ENCODE measurements around the gene NRG4.
"Not testable (repeated sequence)": the region's sequence is repeated elsewhere in the genome, so short reads cannot be mapped to it uniquely, and the experiment has no call there.

Gene NRG4, protein sequence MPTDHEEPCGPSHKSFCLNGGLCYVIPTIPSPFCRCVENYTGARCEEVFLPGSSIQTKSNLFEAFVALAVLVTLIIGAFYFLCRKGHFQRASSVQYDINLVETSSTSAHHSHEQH

DNA sequence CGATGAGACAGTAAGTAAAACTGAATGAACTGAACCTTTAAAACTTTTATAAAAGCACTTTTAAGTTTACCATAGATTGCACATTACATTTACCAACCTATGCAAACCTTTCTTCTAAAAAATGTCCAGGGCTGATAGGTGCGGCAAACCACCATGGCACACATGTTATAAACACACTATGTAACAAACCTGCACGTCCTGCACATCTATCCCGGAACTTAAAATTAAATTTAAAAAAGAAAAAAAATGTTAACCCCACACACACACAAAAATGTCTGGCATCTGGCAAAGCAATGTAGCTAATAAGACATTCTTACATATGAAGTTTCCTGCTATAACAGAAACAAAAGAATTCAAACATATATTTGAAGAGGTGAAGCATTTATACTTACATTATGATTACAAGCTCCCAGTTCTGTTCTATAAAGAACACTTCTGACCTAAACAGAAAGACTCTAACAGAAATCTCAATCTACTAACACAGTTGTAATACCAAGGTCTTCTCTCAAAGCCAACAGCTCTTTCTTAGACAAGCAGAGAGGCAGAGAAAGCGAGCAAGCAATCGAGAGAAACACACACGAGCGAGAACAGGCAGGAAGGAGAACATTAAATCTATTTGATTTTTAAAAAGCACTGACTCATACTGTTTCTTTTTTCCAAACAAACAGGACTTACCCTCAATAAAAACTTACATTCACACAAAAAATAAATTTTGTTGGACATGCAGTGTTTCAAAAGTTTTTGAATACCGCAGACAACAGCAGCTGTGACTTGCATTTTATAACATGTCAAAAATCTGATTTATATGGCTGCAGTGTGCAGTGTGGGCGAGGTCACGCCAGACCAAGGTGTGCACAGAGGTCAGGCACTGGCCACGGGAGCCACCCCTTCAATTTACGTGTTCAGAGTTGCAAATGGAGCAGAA, at the start of gene NRG4:
TSS of gene NRG4 (minus strand) at position 798 of the 925 bp plus-strand sequence. CDS start 1,194 bp downstream, outside the sequence.
- DNase-seq: no peak

DNA sequence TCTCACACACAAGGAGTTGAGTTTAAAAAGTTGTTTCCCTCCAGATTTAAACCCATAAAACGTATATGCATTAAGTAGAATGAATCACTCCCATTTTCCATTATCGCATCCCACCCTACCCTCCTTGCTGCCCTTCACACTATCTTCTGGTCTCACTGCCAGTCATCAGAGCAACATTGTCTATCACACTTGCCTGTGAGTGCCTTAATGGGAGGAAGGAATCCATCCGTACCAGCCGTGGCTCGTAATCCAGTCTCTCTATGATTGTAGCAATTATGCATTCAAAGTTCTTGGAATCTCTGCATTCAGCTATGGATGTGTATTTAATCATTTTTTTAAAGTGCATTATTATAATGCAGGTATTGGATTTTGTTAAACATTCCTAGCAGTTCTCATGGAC, 49.5 kb upstream of the NRG4 start:
- DNase-seq: no peak

DNA sequence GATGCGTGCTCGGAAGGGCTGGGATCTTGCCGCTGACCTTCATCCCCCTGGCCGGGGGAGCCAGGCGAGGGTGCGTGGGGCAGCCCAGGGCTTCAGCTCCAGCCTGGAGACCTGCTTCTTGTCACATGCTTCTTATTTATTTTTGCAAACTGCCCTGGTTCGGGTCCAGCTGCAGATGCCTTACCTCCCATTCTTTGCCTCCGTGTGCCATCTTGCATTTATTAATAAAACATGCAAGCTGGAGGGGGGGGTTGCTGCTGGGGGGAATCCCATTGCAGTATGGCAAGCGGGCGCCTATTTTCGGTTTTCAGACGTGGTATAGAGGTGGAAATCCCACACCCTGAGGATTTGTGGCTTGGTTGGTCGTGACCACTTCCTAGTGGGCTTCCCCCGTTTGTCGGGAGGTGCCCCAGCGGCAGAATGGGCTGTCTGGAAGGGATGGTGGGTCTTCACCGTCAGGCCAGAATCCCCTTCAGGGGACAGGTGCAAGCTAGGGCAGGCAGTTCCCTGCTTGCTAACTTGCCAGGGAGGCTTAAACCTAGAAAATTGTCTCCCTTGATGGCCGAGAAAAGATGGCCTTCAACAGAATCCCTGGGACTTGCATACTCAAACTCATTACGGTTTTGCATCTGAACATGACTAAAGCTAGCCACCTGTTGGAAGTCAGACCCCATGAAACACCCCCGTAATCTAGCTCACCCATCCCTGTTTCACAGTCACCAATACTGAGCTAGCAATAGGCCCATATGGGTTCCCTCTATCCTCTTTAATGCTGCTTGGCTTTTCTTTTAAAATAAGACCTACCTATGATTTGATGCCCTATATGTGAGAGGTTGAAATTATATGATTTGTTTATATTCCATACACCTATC, 48.1 kb upstream of the NRG4 start:
- DNase-seq: peak; percentile 2

DNA sequence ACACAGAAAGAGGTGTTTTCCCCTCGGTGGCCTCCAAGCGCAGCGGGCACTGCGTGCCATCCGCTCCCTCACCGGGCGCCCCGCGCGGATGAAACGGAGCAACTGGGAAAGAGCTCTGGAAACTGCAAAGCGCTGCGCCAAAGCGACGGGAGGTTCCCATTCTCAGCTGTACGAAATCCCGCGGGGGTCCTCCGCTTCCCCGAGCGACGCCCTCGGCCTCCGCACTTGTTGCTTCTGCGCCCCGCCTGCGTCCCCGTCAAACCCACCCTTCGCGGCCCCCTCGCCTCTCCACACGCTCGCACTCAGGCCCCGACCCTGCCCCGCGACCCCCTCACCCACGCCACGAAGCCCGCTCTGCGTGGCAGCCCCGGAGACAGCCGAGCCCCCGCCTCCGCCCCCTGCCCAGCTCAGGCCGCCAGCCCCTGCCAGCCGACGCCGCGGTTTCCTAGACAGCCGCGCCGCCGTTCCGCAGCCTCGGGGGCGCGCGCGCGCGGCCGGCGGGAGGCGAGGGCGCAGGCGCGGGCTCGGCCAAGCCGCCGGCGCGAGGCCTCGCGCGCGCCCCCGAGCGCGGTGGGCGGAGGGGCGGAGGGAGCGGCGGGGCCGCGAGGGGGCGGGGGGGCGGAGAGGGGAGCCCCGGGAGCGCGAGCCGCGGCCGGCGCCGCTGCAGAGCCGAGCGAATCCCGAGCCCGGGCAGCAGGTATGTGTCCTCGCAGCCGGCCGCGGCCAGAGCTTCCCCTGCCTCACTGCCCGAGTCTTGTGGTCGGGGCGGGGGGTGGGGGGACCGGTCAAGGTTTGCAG, 47.3 kb upstream of the NRG4 start, which contains the start of gene TMEM266:
TSS of gene TMEM266 (plus strand) at position 666 of the 798 bp plus-strand sequence. CDS start 74,279 bp downstream, outside the sequence.
- no peak for DNase-seq

DNA sequence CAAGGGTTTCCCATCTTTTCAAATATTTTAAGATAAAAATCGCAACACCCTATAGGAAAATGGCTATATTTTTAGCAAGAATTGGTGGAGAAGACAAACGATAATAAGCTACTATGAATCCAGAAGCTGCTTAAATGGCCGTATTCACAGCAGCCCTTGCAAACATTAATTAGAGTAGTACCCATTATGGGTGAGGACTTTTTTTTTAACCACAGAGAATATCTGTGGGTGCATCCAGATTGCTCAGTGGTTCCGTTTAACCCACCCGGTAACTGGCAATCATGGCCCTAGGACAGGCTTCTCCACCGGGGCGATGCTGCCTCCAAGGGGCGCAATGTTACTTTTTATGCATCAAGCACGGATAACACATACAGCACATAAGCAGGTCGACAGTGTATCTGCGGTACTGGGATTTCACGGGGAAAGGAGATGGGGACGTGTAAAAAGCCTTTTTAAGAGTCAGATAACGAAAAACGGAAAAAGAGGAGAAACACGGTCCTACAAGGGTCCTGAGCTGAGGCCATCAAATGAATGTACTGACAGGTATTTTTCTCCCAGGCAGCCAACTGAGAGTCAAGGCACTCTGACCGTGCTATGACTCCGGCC, 46.6 kb upstream of the NRG4 start:
- peak; percentile 47 for DNase-seq

DNA sequence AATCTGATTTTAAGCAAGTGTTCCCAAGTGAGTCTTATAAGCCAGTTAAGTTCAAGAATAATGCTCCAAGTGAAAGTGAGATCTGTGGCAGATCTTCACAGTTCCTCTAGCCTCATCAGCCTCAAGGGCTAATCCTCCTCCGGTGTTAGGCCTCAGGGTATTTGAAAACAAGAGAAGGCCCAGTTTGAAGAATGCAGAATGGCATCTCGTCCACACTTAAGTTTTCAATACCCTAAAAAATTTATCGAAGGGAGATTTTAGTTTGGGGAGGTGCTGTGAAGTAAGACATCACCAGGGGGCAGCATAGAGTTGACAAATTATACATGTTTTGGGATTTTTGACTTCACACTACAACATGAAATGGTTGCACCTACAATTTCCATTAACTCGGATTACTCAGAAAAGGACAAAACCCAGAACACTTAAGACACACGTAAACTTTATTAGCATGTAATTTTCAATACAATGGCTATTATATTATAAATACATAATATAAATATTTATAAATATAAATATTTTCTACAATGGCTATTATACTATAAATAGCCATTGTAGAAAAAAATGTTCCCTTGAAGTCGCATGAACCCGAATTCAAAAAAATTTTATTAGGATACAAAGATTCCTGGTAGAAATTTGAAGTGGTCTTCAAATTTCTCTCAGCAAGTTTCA, 45.2 kb upstream of the NRG4 start:
- DNase-seq: peak; percentile 48

DNA sequence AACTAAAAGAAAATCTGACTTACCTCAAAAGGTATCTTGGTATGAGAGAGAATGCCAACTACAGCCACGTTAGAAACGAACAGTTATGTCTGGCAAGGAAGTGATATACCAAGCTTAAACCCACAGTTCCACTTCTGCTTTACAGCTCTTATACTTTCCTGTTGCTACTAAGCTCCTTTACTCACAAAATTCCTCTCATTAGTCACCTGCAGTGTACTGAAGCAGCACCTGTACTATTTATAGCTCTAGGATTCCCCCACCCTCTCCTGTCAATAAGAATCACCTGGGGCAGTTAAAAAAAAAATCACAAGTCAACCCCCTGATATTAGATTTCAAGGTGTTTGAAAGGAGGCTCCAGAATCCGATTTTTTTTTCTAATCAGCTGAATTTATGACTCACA, 44.7 kb upstream of the NRG4 start:
- peak; percentile 86 for DNase-seq

DNA sequence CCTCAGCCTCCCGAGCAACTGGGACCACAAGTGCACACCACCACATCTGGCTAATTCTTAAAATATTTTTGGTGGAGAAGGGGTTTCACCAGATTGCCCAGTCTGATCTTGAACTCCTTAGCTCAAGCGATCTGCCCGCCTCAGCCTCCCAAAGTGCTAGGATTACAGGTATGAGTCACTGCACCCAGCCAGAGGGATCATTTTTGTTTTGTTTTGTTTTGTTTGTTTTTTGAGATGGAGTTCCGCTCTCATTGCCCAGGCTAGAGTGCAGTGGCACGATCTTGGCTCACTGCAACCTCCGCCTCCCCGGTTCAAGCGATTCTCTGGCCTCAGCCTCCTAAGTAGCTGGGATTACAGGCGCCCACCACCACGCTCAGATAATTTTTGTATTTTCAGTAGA, 42.0 kb upstream of the NRG4 start:
- not testable (repeated sequence) for DNase-seq

DNA sequence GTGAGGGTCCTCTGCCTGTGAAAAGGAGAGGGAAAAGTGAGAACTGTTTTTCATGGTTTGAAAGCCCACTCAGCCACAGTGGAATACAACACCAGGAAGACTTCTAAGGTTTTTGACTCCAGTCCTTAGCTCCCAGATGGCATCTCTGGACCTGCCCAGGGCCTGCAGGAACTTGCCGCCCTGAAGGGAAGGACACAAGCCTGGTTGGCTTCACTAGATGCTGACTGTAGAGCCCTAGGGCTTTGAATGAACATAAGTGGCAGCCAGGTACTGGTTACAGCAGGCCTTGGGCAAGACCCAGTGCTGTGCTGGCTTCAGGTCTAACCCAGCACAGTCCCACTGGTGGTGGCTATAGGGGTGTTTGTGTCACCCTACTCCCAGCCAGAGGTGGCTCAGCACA, 26.3 kb upstream of the NRG4 start:
- DNase-seq: no peak

DNA sequence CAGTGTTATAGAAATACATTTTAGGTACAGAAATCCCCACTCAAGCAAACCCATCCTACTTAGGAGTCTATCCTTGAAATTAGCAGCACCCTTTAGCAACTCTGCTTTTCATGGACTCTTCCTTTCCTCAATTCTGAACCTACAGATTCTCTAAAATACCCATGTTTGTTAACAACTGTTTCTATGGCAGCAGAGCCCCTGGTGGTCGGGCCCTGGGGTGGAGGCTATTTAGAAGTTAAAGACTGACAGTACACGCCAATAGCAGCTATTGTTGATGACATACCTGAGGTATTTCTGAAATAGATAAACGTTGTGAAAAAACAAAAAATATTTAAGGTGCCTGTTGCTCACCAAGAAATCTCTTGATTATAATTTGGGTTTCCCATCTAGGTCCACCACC, 23.4 kb upstream of the NRG4 start:
- DNase-seq: no peak

DNA sequence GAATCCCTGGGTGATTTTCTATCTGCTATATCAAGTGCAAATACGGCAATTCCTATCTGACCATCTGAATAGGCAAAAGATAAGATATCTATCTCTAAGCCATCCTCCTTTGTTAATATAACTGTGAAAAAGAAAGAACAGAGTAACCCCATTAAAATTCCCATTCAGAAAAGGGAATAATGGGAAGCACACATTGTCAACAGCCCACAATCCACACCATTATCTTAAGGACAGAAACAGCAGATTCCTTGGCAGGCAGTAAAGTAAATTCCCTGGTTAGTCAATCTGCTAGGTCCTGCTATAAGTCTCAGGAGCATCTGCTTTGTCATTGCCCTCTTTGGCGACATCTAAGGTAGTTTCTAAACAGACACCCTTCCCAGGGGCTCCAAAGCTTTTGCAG, 21.9 kb upstream of the NRG4 start:
- no peak for DNase-seq

DNA sequence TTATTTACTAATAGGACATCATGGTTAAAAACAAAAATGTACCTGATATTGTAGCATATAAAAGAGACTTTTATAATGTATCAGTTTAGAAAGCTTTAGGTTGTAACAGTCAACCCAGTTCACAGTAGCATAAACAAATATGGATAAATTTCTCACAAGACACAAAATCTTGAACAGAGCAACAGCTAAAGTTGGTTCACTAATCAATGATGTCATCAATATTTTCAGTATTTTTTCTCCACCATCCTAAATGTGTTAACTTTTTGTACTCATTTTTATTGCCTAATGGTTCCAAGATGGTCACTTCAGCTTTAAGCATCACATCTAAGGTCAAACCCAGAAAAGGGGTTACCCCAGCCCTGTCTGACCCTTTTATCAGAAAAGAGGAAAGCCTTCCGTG, 21.2 kb upstream of the NRG4 start:
- no peak for DNase-seq

DNA sequence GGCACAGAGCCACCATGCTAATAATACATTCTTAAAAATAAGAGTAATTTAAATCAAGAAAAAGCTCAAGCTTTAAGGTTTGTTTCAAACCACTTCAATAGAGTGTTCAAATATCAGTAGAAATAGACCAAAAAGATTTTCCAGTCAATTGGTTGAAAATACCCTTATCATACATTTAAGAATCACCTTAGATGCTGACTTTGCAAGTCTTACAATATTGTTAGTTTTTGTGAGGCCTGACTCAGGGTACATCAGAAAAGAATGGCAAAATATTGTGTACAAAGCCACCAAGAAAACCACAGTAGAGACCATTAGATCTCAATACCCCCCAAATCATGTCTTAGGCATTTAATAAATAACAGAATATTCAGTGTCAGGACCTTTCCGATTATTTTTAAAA, 19.8 kb upstream of the NRG4 start:
- no peak for DNase-seq

DNA sequence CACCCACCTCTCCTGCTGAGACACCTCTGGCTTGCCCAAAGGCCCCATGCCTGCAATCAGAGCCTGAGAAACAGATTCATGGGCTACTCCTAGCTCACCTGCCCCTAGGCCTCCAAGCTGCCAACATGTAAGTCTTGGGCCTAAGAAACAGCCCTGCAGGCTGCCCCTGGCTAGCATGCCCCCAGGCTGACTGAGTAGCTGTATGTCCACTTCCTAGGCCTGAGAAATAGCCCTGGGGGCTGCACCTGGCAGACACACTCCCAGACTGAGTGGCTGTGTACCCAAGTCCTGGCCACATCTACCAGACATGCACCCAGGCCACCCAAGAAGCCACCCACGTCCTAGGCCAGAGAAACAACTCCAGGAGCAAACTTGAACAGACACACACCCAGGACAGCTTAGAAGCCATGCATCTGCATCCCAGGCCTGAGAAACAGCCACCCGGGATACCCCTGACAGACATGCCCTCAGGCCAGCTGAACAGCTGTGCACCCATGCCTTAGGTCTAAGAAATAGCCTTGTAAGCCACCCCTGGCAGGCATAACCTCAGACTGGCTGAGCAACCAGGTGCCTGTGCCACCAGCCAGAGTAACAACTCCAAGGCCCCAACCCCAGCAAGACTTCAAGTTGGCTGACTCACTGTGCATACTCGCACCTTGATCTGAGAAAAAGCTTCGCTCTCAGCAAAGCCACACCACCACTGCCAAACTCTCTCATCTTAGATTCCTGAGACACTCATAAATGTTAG, 12.0 kb upstream of the NRG4 start:
- DNase-seq: no peak

DNA sequence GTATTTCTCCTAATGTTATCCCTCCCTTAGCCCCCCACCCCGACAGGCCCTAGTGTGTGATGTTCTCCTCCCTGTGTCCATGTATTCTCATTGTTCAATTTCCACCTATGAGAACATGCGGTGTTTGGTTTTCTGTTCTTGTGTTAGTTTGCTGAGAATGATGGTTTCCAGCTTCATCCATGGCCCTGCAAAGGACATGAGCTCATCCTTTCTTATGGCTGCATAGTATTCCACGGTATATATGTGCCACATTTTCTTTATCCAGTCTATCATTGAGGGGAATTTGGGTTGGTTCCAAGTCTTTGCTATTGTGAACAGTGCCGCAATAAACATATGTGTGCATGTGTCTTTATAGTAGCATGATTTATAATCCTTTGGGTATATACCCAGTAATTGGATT, 1.2 kb upstream of the NRG4 start:
- DNase-seq: not testable (repeated sequence)

DNA sequence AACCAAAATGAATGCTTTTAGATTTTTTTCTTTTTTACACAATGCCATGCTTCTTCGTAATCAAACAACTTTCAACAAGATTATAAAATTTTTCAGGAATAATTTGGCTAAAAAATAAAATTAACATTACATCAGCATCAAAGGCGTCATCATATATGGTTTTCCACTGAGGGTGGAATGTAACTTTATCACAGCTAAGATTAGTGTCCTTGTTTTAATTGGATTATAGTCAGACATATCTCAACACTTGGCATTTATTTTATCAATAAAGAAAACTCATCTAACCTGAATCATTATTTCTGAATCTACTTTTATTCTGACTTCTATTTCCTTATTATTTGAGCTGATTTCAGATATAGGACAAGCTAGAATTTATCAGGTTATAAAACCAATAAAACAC, 1.6 kb downstream of the NRG4 start:
- no peak for DNase-seq

DNA sequence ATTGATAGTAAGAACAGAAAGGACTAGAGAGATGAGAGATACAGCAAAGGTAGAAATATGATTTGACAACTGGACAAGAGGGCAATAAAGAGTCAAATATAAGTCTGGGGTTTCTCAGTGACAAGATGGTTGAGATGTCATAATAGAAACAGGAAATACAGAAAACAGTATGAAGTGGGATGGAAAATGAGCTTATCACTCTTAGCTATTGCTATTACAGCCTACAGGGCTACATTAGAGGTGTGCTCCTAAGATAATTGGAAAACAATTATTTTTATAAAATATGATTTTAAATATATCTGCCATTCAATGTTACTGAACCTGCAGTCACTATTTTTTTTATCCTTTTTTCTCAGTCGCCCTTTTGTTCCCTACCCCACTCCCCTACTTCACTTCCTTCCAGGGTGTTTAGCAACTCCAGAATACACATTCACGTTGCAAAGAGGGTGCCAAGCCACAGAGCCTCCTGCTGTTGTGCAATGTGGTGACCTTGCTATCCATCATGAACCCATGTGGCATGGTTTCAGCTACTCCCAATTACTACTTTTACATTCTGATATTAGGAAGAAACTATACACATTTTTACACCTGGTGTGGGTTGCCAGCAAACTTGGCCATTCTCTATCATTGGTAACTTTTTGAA, 6.0 kb downstream of the NRG4 start:
- DNase-seq: peak; percentile 91

DNA sequence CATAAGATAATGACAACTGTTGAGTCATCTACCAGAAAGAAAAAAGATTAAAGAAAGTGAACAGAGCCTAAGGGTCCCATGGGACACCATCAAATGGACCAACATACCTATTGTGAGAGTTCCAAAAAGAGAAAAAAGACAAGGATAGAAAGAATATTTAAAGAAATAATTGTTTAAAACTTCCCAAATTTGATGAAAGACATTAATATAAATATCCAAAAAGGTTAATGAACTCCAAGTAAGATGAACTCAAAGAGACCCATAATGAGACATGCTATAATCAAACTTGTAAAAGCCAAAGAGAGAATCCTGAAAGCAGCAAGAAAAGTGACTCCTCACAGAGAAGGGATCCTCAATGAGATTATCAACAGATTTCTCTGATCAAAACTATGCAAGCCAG, 8.9 kb downstream of the NRG4 start:
- DNase-seq: no peak

DNA sequence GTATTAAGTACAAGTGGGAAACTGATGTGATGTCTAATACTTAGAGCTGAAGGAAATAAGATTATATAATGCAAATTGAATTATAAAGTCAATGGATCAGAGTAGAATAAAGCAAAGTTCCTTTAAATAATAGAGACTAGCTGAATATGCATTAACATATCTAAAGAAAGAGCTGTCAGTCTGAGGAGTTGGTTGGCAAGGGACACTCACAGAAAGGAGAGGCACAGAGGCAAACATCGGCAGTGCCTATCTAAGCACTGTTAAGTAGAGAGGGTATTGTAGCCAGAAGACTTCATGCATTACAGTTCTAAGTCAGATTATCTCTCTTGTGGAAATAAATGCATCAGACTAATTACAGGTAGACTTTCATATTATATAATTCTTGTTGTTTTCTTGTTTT, 16.6 kb downstream of the NRG4 start:
- no peak for DNase-seq

DNA sequence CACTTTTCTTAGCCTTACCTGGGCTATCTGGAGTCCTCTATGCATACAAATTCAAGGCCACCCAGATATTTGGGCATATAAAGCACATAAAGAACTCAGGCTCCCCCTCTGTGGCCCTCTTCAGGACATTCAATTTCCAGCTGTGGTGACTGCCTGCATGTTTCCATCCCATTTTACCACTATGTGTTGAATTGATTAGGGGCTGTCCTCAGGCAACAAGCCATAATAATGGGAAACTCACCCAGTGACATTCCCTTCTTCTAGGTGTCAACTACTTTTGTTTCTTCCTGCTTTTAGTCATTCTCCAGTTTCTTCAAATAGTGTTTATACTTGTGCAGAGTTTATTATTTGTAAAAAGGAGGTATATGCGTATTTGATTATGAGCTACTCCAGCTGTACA, 18.0 kb downstream of the NRG4 start:
- no peak for DNase-seq
